Mesenchymal stem cell (in vitro differentiated cells and primary cell): ENCODE results near the gene RHOB.
"Not testable (repeated sequence)": the region's sequence is repeated elsewhere in the genome, so short reads cannot be mapped to it uniquely, and the experiment has no call there.

ENCODE experiments used
- DNase-seq: peaks from one replicate; pipeline ENCODE4 v3.0.0-alpha.2; 2013
- H2AFZ ChIP-seq: one replicate; pipeline ENCODE4 v1.6.1; 2013; ENCODE audit warnings: low read depth, mild to moderate bottlenecking, control low read depth, inconsistent platforms, low read length, moderate library complexity
- H2AK5ac ChIP-seq: 2 replicates; pipeline ENCODE4 v1.6.1; 2013; ENCODE audit warnings: low read length, moderate library complexity, mild to moderate bottlenecking, inconsistent platforms; ENCODE audit not compliant: severe bottlenecking
- H2BK120ac ChIP-seq: one replicate; pipeline ENCODE4 v1.6.1; 2013; ENCODE audit warnings: low read depth, mild to moderate bottlenecking, inconsistent platforms, low read length, moderate library complexity
- H2BK12ac ChIP-seq, 2 experiments: one replicate each; pipeline ENCODE4 v1.6.1; 2013; ENCODE audit warnings: inconsistent platforms in 2 of 2, low read length in 2 of 2, mild to moderate bottlenecking in 2 of 2, moderate library complexity in 2 of 2, control low read depth in 1 of 2
- H2BK15ac ChIP-seq: one replicate; pipeline ENCODE4 v1.6.1; 2013; ENCODE audit warnings: mild to moderate bottlenecking, low read depth, inconsistent platforms; ENCODE audit not compliant: poor library complexity, severe bottlenecking
- H2BK5ac ChIP-seq: 2 replicates; pipeline ENCODE4 v1.6.1; 2013; ENCODE audit warnings: low read depth, mild to moderate bottlenecking, low read length, control low read depth, inconsistent platforms; ENCODE audit not compliant: poor library complexity, severe bottlenecking
- H3K14ac ChIP-seq, 2 experiments: one replicate each; pipeline ENCODE4 v1.6.1; 2013; ENCODE audit warnings: inconsistent platforms in 2 of 2, low read length in 2 of 2, control low read depth in 1 of 2, mild to moderate bottlenecking in 1 of 2, moderate library complexity in 1 of 2
- H3K18ac ChIP-seq, 2 experiments: one replicate each; pipeline ENCODE4 v1.6.1; 2013; ENCODE audit warnings: inconsistent platforms in 2 of 2, low read length in 2 of 2, control low read depth in 1 of 2, low read depth in 1 of 2, mild to moderate bottlenecking in 1 of 2
- H3K23ac ChIP-seq, 2 experiments: one replicate each; pipeline ENCODE4 v1.6.1; 2013; ENCODE audit warnings: inconsistent platforms in 2 of 2, low read length in 2 of 2, mild to moderate bottlenecking in 2 of 2, moderate library complexity in 2 of 2, control low read depth in 1 of 2
- H3K27ac ChIP-seq: 2 replicates; pipeline ENCODE4 v1.5.1; 2013; ENCODE audit warnings: mild to moderate bottlenecking, moderate library complexity, low read length, control low read depth, inconsistent platforms; ENCODE audit not compliant: poor library complexity, severe bottlenecking
- H3K27me3 ChIP-seq, 2 experiments: 2 replicates each; pipeline versions ENCODE4 v1.6.1 to v1.7.0; 2013; ENCODE audit warnings: low read length in 2 of 2, mild to moderate bottlenecking in 2 of 2, moderate library complexity in 2 of 2, control low read depth in 1 of 2, inconsistent platforms in 1 of 2; ENCODE audit not compliant: control insufficient read depth in 1 of 2, insufficient read depth in 1 of 2
- H3K36me3 ChIP-seq, 2 experiments: 2 replicates each; pipeline versions ENCODE4 v1.6.1 to v1.7.0; 2013; ENCODE audit warnings: low read length in 2 of 2, control low read depth in 1 of 2, inconsistent platforms in 1 of 2, low read depth in 1 of 2, mild to moderate bottlenecking in 1 of 2; ENCODE audit not compliant: insufficient read depth in 2 of 2, control insufficient read depth in 1 of 2
- H3K4ac ChIP-seq, 2 experiments: one replicate each; pipeline ENCODE4 v1.6.1; 2013; ENCODE audit warnings: inconsistent platforms in 2 of 2, low read length in 2 of 2, mild to moderate bottlenecking in 2 of 2, moderate library complexity in 2 of 2, control low read depth in 1 of 2, low read depth in 1 of 2
- H3K4me1 ChIP-seq: 2 replicates; pipeline ENCODE4 v1.6.1; 2013; ENCODE audit warnings: low read depth, low read length, control low read depth; ENCODE audit not compliant: control insufficient read depth, insufficient read depth
- H3K4me2 ChIP-seq: 2 replicates; pipeline ENCODE4 v1.6.1; 2013; ENCODE audit warnings: low read length, mild to moderate bottlenecking, inconsistent platforms; ENCODE audit not compliant: poor library complexity, severe bottlenecking
- H3K4me3 ChIP-seq, 2 experiments: 2 replicates each; pipeline versions ENCODE4 v1.5.1 to v1.7.0; 2013; ENCODE audit warnings: low read length in 2 of 2, mild to moderate bottlenecking in 2 of 2, control low read depth in 1 of 2, low read depth in 1 of 2; ENCODE audit not compliant: insufficient read depth in 1 of 2
- H3K79me1 ChIP-seq: replicated peaks from 2 replicates; pipeline ENCODE4 v1.6.1; 2013; ENCODE audit warnings: mild to moderate bottlenecking, control low read depth, low read length, inconsistent platforms; ENCODE audit not compliant: poor library complexity, severe bottlenecking
- H3K9ac ChIP-seq: 2 replicates; pipeline ENCODE4 v1.7.0; 2013; ENCODE audit warnings: mild to moderate bottlenecking, low read length, moderate library complexity
- H3K9me3 ChIP-seq: 2 replicates; pipeline ENCODE4 v1.7.0; 2013; ENCODE audit warnings: mild to moderate bottlenecking, low read length; ENCODE audit not compliant: control insufficient read depth
- H4K8ac ChIP-seq: one replicate; pipeline ENCODE4 v1.6.1; 2013; ENCODE audit warnings: inconsistent platforms, mild to moderate bottlenecking, low read length, moderate library complexity
- H4K91ac ChIP-seq: one replicate; pipeline ENCODE4 v1.6.1; 2013; ENCODE audit warnings: mild to moderate bottlenecking, low read length, inconsistent platforms
- WGBS: methylation state at CpG from one replicate; pipeline ENCODE4 v1.1.7; 2013; ENCODE audit warnings: mixed read lengths; 5-methylcytosine and 5-hydroxymethylcytosine counted together

The RHOB gene

GRCh38 chr2:20433946-20434553, 12.8 kb upstream of the RHOB start:
- 71% methylated on average over 4 of the region's 4 CpGs for WGBS
- Histone ChIP-seq H3K9ac (no peak overlapping the region), H3K4me1 (peaks cover 2% of the 10 kb centered on the region), H3K36me3 (no peaks in the 10 kb centered on the region), H3K18ac (peak overlapping the region in 1 of 2 experiments; percentile 23), H3K4me2 (no peak overlapping the region), H4K91ac (peak overlapping the region; percentile 41), H3K14ac (no peak overlapping the region), H3K4me3 (no peak overlapping the region), H2AK5ac (no peak overlapping the region), H2AFZ (no peak overlapping the region), H4K8ac (no peak overlapping the region), H2BK15ac (peak overlapping the region; percentile 15), H3K27ac (no peak overlapping the region), H2BK5ac (no peak overlapping the region), H2BK120ac (no peak overlapping the region), H2BK12ac (peak overlapping the region; percentile 12 to 50), H3K4ac (peak overlapping the region in 1 of 2 experiments; percentile 37), H3K27me3 (no peaks in the 10 kb centered on the region), H3K79me1 (no peaks in the 10 kb centered on the region), H3K9me3 (no peaks in the 10 kb centered on the region), H3K23ac (no peak overlapping the region)
- no peak for DNase-seq

DNA sequence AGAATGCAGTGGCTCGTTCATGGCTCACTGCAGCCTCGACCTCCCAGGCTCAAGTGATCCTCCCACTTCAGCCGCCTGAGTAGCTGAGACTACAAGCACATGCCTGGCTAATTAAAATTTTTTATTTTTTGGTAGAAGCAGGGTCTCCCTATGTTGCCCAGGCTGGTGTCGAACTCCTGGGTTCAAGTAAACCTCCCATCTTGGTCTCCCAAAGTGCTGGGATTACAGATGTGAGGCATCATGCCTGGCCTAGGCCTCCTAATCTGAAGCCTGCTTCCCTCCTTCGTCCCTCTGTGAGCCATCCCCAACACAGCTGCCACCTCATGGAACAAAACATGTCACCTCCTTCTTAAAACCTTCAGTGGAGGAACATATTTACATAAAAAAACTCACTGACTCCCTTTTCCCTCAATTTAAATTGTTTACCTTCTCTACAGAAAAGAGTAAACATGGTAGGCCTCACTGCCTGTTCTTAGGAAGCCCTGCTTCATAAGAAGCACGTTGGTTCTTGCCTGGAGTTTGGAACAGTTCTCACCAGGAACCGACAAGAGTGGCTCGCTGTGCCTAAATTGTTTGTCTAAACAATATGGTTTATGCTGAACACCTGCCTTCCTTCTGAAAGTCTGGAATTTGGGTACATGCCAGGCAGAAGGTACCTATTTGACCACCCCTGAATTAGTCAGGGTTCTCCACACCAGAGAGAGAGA, 12.1 kb upstream of the RHOB start:
- Histone ChIP-seq H2BK120ac (no peak overlapping the region), H3K9me3 (no peaks in the 10 kb centered on the region), H4K8ac (no peak overlapping the region), H2AFZ (no peak overlapping the region), H2BK12ac (no peak overlapping the region), H3K27ac (no peak overlapping the region), H3K4me1 (peaks cover 7% of the 10 kb centered on the region), H3K4me2 (no peak overlapping the region), H2BK5ac (no peak overlapping the region), H3K18ac (peak overlapping the region in 1 of 2 experiments; percentile 64), H2AK5ac (no peak overlapping the region), H3K23ac (no peak overlapping the region), H3K36me3 (no peaks in the 10 kb centered on the region), H4K91ac (peak overlapping the region; percentile 40), H3K4me3 (no peak overlapping the region), H2BK15ac (no peak overlapping the region), H3K4ac (no peak overlapping the region), H3K27me3 (no peaks in the 10 kb centered on the region), H3K79me1 (no peaks in the 10 kb centered on the region), H3K9ac (no peak overlapping the region), H3K14ac (no peak overlapping the region)
- WGBS = 77% methylated on average over 8 of the region's 8 CpGs
- DNase-seq = peak; percentile 63

- not testable (repeated sequence) for H3K4me2 ChIP-seq, H4K8ac ChIP-seq, H3K4ac ChIP-seq, H3K18ac ChIP-seq, H3K9me3 ChIP-seq, H3K4me1 ChIP-seq, H3K4me3 ChIP-seq, H2BK12ac ChIP-seq, H3K36me3 ChIP-seq, H4K91ac ChIP-seq, H3K14ac ChIP-seq, H2AK5ac ChIP-seq, H2BK15ac ChIP-seq, H2BK120ac ChIP-seq, DNase-seq, H3K23ac ChIP-seq, H2BK5ac ChIP-seq, H2AFZ ChIP-seq, H3K79me1 ChIP-seq, H3K27ac ChIP-seq, H3K9ac ChIP-seq, H3K27me3 ChIP-seq
- WGBS = 97% methylated on average over 9 of the region's 9 CpGs
Measured at GRCh38 chr2:20435456-20435855, 11.4 kb upstream of the RHOB start.

- Histone ChIP-seq H4K91ac (no peak overlapping the region), H2AK5ac (no peak overlapping the region), H3K4ac (no peak overlapping the region), H3K23ac (no peak overlapping the region), H3K27me3 (no peaks in the 10 kb centered on the region), H2BK15ac (no peak overlapping the region), H2BK12ac (no peak overlapping the region), H3K27ac (no peak overlapping the region), H4K8ac (no peak overlapping the region), H3K14ac (no peak overlapping the region), H3K18ac (no peak overlapping the region), H3K4me1 (peaks cover 10% of the 10 kb centered on the region), H3K4me3 (no peak overlapping the region), H3K9ac (no peak overlapping the region), H2BK120ac (no peak overlapping the region), H3K79me1 (no peaks in the 10 kb centered on the region), H3K9me3 (no peaks in the 10 kb centered on the region), H2AFZ (no peak overlapping the region), H3K36me3 (no peaks in the 10 kb centered on the region), H3K4me2 (no peak overlapping the region), H2BK5ac (no peak overlapping the region)
- WGBS = 90% methylated on average over 5 of the region's 7 CpGs
- no peak for DNase-seq
Measured at GRCh38 chr2:20436716-20437470, 10.0 kb upstream of the RHOB start.
